Fibroblast of villous mesenchyme (primary cell): ENCODE data around the gene RUVBL1. TPM values are rescaled to one million over a fixed set of nuclear protein-coding genes. Genes with fewer than 3 reads are reported as not detected.

Experiments
- DNase-seq: peaks from one replicate; pipeline ENCODE4 v3.0.0-alpha.2; 2010; ENCODE audit warnings: low read depth
- H3K4me3 ChIP-seq: 2 replicates; pipeline ENCODE4 v1.5.1; 2011; ENCODE audit warnings: low read depth, mild to moderate bottlenecking, low read length
- total RNA-seq: library from RNA; depleted of rRNA; stranded (reverse); fragments of >200 nt; gene quantifications from 2 replicates; pipeline ENCODE4 v1.2.3, GENCODE V29; 2012
- TF ChIP-seq, protein P1 (sequence below): IDR thresholded peaks from 2 replicates; pipeline ENCODE4 v1.5.1; 2012; ENCODE audit warnings: low read depth, mild to moderate bottlenecking, low read length; ENCODE audit not compliant: insufficient read depth

RUVBL1 gene
- total RNA-seq, 1 donor, result 83.8 TPM

DNA sequence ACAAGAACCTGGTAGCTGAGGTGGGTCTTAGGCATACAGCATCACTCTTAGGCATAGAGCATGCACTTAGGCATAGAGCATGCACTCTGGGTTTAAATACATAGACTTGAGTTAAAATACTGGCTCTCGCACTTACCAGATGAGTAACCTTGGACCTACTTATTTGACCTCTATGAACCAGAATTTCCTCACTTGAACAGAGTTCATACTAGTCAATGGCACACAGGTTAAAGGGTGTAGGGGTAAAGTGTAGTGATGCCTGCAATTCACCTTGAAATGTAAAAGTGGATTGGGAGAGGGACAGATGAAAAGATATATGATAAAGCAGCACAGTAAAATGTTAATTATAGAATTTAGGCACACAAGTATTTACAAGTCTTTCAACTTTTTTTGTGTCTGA is 1.6 kb downstream of the RUVBL1 start:
- no peak for DNase-seq
- H3K4me3 ChIP-seq, result no peak overlapping the region
- TF ChIP-seq, protein P1, sequence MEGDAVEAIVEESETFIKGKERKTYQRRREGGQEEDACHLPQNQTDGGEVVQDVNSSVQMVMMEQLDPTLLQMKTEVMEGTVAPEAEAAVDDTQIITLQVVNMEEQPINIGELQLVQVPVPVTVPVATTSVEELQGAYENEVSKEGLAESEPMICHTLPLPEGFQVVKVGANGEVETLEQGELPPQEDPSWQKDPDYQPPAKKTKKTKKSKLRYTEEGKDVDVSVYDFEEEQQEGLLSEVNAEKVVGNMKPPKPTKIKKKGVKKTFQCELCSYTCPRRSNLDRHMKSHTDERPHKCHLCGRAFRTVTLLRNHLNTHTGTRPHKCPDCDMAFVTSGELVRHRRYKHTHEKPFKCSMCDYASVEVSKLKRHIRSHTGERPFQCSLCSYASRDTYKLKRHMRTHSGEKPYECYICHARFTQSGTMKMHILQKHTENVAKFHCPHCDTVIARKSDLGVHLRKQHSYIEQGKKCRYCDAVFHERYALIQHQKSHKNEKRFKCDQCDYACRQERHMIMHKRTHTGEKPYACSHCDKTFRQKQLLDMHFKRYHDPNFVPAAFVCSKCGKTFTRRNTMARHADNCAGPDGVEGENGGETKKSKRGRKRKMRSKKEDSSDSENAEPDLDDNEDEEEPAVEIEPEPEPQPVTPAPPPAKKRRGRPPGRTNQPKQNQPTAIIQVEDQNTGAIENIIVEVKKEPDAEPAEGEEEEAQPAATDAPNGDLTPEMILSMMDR, result no peak

DNA sequence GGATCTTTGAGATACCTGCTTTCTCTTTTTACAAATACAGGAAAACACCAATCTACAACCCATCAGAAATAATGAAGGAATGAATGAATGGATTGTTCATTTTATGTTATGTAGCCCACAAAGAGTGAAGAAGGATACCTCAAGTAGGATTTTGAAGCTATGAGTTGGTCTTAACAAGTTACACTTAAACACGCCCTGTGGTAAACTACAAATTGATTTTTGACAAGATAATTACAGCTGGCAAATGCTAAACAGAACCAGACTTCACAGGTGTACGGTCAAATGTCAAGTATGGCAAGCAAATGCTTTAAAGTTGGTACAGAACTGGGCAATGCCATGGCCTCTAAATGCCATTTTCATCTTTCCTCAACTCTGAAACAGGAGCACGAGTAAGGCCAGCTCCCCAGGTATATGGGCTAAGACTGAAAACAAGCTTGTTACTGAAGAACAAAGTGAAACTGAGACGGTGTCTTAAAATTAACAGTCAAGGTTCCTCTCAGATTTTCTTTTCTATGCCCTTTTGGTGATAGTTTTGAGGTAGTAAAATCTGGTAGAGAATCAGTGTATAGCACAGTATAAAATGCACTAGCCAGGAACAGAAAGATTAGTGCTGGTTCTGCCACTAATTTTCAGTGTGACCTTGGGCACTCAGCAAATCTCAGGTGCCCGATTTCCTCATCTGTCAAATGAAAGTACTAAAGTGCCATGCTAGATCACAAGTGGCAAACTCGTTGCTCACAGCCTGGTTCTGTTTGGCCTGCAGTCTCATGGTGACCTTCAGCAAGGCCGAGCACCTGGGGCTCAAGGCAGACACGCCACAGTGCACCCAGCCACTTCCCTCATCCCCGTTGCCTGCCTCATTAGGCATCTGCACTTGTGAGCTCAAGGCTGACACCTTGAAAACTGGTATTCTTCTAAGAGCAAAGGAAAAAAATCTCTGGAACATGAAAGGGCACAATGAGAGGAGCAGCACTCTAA is 9.5 kb downstream of the RUVBL1 start:
- TF ChIP-seq, protein P1, result no peak
- no peak overlapping the region for H3K4me3 ChIP-seq
- no peak for DNase-seq

DNA sequence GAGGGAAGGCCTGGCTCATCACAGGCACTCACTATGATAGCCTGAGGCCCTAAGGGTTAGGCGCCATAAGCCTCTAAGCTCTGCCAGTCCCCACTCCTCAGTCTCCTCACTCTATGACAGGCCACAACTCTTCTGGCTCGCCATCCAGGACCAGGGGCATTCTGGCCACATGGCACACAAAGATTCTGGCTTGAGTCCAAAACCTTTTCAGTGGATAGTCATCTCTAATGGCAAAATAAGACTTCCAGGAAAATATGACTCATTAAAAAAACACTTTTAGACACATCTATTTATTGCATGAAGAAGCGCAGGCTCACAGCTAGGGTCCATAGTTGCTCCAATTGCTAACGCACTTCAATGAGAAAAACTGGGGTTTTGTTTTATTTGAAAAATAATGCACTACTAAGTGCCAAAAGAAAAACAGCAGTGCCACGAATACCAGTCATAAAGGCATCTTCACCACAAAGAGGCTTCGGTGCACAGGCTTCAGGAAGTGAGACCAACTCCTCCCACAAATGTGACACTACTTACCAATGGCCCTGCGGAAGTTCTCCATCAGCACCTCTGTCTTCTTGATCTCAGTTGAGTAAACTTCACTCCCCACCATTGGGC is 11.1 kb downstream of the RUVBL1 start:
- TF ChIP-seq, protein P1, result no peak
- H3K4me3 ChIP-seq, result no peak overlapping the region
- DNase-seq, result peak; percentile 89

DNA sequence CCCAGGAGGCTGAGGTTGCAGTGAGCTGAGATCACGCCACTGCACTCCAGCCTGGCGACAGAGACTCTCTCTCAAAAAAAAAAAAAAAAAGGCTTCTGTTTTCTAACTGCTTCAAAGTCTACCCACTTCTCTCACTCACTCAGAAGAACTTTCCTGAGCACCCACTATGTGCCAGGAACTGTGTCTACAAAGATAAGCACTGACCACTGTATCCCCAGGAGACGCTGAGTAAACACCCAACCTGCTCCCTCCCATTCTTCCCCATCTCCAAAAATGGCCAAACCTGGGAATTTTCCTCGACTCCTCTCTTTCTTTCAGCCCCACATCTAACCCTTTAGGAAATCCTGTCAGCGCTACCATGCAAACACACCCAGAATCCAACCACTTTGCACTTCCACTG is 12.5 kb downstream of the RUVBL1 start:
- TF ChIP-seq, protein P1, result no peak
- no peak for DNase-seq
- H3K4me3 ChIP-seq, result no peak overlapping the region

DNA sequence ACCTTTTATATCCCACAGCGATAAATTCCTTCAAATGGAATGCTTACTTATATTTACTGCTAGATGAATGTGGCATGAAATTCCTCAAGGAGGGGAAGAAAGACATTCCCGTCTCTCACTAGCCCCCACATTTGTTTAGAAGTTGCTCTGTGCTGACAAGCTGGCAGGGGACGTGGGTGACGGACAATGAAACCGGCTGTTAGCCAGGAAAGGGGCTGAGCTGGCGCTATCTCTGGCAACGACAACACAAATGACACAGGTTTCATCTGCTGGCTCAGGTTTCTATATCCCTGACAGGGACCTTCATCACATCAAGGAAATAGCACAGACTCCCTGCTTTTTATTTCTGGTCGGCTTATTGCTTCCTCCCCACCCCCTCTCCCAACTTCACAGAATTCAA is 15.8 kb downstream of the RUVBL1 start:
- no peak overlapping the region for H3K4me3 ChIP-seq
- no peak for DNase-seq
- TF ChIP-seq, protein P1, result no peak

DNA sequence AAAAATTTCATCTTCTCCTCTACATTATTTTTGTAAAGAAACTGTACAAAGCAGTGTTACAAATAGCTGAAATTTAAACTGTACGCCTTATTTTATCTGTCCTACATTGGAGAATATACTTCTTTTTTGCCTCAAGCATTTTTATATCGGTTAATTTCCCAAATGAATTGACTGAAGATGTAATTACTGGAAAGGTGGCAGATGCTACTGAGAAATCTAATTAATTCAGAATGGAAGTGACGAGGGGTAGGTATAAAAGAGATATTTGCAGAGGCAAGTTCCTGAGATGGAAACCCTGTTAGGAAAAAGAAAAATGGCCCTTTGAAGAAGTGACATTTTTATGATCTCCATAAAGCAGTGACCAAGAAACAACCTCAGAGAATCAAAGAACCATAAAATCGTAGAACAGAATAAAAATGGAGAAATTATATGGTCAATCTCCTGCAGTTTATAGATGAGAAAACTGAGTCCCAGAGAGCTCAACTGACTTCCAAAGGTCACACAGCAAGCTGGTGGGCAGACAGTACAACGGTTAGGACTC is 20.4 kb downstream of the RUVBL1 start:
- H3K4me3 ChIP-seq, result no peak overlapping the region
- DNase-seq, result no peak
- TF ChIP-seq, protein P1, result no peak
